Stimulated activated CD8-positive, alpha-beta memory T cell treated with anti-CD3 and anti-CD28 coated beads, Interleukin-12 subunit alpha, Interleukin-12 subunit beta, amount 100 ng/mL, for 1 hour (primary cell): ENCODE data around the gene MXRA7.
"Not testable (repeated sequence)": the region's sequence is repeated elsewhere in the genome, so short reads cannot be mapped to it uniquely, and the experiment has no call there.

Source experiments
- DNase-seq: peaks from one replicate; pipeline ENCODE4 v3.0.0-alpha.2; 2020; ENCODE audit warnings: low read depth

The MXRA7 gene

DNA sequence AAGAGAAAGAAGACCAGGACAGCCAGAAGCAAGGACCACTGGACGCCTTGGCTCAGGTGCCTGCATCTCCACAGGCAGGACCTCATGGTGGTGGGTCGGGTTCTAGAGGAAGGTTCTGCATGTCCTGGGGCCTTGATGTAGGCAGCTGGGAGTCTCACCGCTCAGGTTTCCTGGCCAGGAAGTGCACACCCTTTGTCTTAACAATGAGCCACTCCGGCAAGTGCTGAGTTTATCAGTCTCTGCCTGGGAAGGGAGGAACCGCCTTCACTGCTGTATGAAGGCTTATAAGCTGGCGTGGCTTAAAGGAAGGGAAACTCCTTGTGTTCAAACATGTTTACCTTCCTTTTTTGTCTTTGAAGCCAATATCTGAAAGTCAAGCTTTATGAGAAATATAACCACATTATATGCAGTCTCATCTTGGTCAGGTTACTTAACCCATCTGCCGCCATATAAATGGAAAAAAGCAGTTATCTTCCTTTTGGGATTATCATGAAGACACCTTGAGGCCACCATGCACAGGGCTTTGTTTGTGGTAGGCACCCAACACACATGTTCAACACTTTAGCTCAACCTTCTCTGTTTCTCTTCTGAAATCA is 67.1 kb downstream of the MXRA7 start, which contains the start of gene ST6GALNAC1:
Gene ST6GALNAC1, minus strand, starts transcription at position 205 of the 596 bp plus-strand sequence. Its CDS starts 119 bp downstream, at position 86.
- DNase-seq = no peak

DNA sequence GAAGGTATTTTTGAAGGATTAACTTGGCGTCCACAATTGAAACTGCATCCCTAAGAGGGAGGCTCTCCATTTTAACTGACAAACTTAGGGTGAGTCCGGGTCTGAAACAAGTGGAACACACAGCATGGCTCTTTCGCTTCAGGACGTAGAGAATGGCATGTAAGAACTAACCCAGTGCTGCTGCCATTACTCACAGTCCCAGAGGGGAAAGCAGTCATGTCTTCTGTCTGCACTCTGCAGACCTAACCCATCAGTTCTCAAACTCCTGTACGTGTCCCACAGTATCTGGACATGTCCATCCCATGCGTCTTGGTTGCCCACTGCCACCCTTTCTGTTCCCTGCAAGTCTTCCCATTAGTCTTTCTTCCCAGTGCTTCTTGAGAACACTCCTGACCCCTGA is 67.8 kb downstream of the MXRA7 start:
- no peak for DNase-seq

DNA sequence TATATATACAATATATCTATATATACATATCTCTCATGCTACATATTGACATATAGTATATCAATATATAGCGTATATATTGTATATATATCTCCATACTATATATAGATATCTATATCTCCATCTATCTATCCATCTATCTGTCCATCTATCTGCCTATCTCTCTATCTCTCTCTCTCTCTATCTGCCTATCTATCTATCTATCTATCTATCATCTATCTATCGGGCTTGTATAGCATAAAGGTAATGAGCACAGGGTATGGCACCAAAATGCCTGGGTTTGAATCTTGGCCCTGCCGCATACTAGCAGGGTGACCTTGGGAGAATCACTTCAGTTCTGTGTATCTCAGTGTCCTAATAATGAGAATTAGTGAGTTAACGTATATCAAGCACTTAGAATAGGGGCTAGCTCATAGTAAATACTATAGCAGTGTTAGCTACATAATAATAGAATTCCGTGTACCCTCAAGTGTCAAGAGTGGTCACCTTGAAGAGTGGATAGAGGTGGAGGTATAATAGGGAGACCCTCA is 68.7 kb downstream of the MXRA7 start:
- no peak for DNase-seq

DNA sequence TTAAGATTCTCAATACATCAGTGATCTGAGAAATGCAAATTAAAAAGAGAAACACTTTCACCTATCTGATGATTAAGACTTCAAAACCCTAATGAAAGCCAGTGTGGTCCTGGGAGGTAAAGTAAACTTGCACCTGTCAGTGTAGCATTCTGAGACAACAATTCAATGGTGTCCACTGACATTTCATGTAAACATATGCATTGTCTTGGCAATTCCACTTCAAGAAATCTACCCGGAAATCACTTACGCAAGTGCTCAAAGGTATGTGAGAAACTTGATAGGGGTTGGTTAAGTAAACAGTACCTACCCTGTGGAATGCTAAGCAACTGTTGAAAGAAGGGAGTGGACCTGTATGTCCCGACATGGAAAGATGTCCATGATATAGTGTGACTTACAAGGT is 69.3 kb downstream of the MXRA7 start:
- DNase-seq = no peak

DNA sequence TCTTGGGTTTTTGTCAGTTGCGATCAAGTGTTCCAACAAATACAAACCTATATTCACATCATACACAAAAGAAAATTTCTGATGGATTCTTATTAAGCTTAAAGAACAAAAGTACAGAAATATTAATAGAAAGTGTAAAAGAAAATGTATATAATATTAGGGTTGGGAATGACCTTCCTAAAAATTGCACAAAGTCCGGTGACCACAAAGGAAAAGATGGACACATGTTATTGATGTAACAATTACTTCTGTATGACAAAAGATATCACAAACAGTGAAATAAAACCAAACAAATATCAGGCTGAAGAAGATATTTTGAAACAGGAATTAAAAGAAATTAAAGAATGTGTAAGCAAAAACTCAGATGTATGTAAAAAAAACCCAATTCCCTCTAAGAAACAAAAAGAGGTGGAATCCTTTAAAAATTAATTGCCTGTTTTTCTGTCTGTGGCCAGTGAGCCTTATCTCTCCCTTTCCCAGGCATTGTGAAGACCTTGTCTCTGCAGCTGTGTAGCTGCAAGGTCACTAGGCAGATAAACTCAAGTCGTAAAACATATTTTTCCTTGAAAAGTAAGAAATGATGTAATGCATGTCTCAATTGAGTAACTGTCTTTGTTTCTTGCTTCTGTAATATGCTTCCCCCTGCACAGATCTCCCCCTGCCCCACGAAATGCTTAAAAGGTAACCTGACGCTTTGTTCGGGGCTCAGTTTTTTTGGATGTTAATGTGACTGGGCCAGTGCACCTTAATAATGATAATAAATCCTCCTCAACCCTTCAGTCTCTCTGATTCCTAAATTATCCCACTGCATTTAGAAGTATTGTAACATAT is 70.0 kb downstream of the MXRA7 start:
- DNase-seq = no peak

DNA sequence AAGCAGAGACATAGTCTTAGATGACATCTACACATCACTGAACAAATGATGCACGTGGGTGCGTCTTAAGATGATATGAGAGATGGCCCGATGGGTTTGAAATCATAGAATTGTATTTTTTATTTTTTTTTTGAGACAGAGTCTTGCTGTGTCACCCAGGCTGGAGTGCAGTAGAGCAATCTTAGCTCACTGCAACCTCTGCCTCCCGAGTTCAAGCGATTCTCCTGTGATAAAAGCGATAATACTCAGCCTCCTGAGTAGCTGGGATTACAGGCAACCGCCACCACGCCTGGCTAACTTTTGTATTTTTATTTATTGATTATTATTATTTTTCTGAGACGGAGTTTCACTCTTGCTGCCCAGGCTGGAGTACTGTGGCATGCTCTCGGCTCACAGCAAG is 72.5 kb downstream of the MXRA7 start:
- DNase-seq = no peak

DNA sequence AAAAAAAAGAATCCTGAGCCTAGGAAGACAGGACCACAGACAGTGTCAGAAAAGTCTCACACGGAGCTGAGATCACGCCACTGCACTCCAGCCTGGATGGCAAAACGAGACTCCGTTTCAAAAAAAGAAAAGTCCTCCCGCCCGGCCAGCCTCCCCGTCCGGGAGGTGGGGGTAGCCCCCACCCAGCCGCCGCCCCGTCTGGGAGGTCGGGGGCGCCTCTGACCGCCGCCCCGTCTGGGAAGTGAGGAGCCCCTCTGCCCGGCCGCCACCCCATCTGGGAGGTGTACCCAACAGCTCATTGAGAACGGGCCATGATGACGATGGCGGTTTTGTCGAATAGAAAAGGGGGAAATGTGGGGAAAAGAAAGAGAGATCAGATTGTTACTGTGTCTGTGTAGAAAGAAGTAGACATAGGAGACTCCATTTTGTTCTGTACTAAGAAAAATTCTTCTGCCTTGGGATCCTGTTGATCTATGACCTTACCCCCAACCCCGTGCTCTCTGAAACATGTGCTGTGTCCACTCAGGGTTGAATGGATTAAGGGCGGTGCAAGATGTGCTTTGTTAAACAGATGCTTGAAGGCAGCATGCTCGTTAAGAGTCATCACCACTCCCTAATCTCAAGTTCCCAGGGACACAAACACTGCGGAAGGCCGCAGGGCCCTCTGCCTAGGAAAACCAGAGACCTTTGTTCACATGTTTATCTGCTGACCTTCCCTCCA is 74.1 kb downstream of the MXRA7 start:
- not testable (repeated sequence) for DNase-seq

DNA sequence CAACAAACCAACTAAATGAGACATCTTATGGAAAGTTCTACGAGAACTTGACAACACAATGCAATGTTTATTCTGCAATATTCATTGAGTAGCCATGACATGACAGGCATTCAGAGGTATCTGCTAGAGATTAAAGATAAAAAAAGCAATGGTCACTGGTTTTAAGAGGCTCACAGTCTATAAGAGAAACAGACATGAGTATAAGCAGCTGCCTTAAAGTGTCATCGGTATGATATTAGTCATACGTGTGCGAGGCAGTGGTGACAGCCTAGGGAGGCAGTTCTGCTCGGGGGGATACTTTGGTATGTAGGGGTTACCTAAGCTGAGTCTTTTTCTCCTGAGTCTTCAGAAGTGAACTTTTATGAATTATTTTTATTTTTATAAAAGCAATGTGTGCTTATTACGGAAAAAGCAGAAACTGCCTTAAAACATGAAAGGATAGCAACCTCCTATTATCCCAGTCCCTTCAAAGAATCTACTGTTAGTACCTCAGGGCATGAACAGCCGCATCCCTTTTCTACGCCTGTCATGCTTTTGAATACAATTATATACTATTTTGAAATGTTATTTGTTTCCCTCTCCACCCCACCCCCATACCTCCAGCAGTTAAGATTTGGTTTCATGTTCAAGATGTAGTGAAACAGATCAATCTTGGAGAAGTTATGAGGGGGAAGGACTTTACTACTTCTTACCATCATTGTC is 75.0 kb downstream of the MXRA7 start:
- no peak for DNase-seq

DNA sequence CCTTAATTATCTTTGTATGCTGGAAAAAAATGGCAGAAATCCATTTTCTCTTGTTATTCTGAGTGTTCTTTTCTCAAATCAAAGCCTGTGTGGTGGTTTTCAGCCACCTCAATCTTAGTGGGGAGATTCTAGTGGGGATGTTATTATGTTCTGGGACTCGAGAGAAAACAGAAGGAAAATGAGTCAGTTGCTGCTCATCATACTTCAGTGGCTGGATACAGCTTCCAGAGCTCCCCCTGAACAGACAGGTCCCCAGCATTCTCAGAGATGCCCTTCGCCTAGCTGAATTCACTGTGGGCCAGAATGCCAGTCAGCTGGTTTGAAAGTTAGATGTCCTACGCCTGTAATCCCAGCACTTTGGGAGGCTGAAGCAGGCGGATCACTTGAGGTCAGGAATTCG is 75.7 kb downstream of the MXRA7 start:
- DNase-seq = no peak

DNA sequence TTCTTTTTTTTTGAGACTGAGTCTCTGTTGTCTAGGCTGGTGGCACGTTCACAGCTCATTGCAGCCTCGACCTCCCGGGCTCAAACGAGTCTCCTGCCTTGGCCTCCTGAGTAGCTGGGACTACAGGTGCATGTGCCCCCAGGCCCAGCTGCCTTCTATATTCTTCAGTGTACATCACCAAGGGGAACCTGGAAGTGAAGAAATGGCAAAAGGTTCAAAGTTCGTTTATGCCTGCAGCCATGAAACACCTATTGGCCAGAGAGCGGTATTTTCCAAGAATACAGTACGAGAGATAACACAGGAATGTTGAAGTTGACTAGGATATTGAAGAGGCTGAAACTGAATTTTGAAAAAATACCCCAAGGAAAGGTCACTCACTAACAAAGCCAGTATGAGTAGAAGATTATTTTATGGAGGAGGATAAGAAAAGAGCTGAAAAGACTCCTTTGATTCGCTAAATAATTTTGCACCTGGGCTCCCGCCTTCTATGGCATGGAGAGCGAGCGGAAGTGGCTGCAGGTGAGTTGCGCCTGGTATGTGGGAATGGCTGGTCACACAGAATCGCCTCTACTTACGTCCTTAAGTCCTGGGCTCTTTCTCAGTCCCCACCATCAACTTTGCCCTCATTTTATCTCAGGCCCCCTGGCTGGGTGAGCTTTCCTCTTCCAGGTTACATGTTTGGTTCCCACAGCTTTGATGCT is 77.0 kb downstream of the MXRA7 start:
- no peak for DNase-seq

DNA sequence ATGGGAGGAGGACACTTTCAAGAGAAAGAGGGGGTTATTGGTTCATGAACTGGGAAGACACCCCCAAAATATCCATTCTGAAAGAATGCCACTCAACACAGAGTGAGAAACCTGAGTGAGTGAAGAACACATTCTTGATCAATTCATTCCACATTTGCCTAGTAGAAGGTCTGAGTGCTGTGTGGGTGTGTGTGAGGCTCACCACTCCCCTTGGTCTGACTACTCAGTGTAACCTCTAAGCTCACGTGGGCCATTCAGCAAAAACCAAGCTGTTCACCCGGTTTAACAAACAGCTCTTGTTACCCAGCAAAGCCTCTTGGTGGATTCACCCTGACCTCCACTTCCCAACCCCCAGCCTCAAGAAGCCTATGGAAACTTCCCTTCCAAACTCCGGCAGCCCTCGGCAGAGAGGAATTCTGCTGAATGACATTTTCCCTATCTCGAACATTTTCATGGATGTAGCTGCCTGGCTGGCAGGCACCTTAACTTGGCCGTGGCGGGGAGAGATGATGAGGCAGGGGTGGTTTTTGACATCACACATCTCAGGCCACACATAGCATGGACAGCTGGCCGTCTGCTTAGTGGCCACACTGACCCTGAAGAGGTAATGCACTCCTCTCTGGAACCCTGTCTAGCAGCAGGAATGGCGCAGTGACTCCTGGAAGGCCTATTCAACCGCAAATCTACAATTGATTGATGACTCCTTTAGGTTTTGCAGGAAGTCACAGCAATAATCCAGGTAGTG is 78.8 kb downstream of the MXRA7 start:
- DNase-seq = no peak

DNA sequence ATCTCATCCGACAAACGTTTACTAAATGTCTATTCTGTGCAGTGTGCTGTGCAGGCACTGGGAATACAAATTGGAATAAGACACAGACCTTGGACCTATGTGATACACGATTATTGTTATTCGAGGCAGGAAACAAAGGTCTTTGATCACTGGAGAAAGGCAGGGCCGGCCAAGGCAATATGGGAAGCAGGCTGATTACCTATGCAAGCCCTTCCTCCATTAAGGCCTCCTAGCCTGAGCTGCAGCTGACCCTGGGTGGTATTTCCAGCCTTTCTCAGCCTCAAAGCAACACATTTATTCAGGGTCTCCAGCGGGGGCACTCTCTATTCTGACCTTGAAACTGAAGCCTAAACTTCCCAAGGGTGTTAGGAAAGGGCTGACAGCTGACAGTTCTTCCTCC is 80.6 kb downstream of the MXRA7 start:
- DNase-seq = no peak
